Type B pancreatic cell (in vitro differentiated cells): ENCODE results near the gene DRD4. TPM values are rescaled to one million over a fixed set of nuclear protein-coding genes. Genes with fewer than 3 reads are reported as not detected.

Experiments used
- DNase-seq: peaks from one replicate; pipeline ENCODE4 v3.0.0; 2021; ENCODE audit warnings: mixed read lengths; ENCODE audit not compliant: unreplicated experiment; ENCODE audit errors: extremely low spot score
- H3K27ac Mint-ChIP-seq: 2 replicates; pipeline ENCODE4 v1.8.0; 2021; ENCODE audit warnings: mild to moderate bottlenecking, mixed read lengths
- H3K27me3 Mint-ChIP-seq: 2 replicates; pipeline ENCODE4 v1.8.0; 2021; ENCODE audit warnings: mixed read lengths
- H3K36me3 Mint-ChIP-seq: 2 replicates; pipeline ENCODE4 v1.8.0; 2021; ENCODE audit warnings: mixed read lengths
- H3K4me1 Mint-ChIP-seq: one replicate; pipeline ENCODE4 v1.8.0; 2021; ENCODE audit warnings: mixed read lengths; ENCODE audit not compliant: unreplicated experiment
- H3K4me3 Mint-ChIP-seq: 2 replicates; pipeline ENCODE4 v1.8.0; 2021; ENCODE audit warnings: mild to moderate bottlenecking, mixed read lengths
- H3K9me3 Mint-ChIP-seq: 2 replicates; pipeline ENCODE4 v1.8.0; 2021; ENCODE audit warnings: mixed read lengths
- CTCF ChIP-seq: fragments of 200-600 bp; sonication (generic); conservative IDR thresholded peaks from 2 replicates; pipeline ENCODE4 v1.5.0; 2021; ENCODE audit warnings: antibody characterized with exemption, mild to moderate bottlenecking
- total RNA-seq: library from RNA; stranded (reverse); gene quantifications from 2 replicates; pipeline ENCODE4 v1.2.1, GENCODE V29; 2021; ENCODE audit warnings: low replicate concordance

DRD4 gene
- total RNA-seq, 1 donor from 2014 or later: 1.2 TPM

- no peaks in the 10 kb centered on the region for H3K4me1 Mint-ChIP-seq
- H3K36me3 Mint-ChIP-seq: peaks cover 5% of the 10 kb centered on the region
- no peak overlapping the region for H3K27ac Mint-ChIP-seq
- TF ChIP-seq CTCF: no peak
- no peaks in the 10 kb centered on the region for H3K27me3 Mint-ChIP-seq
- no peaks in the 10 kb centered on the region for H3K9me3 Mint-ChIP-seq
- no peak overlapping the region for H3K4me3 Mint-ChIP-seq
- DNase-seq: no peak
These were observed 19.4 kb downstream of the DRD4 start for GRCh38 chr11:656426-656825.

DNA sequence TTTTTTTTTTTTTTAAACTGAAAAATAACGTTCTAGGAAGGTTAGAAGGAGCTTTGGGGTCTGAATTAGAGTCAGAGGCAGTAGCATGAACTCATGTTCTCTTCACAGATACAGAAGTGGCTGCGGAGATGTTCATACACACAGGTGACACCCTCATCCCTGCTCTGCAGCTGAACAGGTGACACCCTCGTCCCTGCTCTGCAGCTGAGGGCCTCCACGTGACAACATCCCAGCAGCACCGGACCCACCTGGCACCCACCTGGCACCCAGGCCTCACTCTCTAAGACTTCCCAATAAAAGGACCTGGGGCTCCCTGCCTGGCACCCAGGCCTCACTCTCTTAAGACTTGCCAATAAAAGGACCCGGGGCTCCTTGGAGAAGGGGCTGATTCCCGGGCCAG lies 19.8 kb downstream of the DRD4 start:
- H3K4me1 Mint-ChIP-seq: no peaks in the 10 kb centered on the region
- H3K4me3 Mint-ChIP-seq: no peak overlapping the region
- DNase-seq: no peak
- no peak overlapping the region for H3K27ac Mint-ChIP-seq
- peaks cover 5% of the 10 kb centered on the region for H3K36me3 Mint-ChIP-seq
- TF ChIP-seq CTCF: no peak
- no peaks in the 10 kb centered on the region for H3K9me3 Mint-ChIP-seq
- no peaks in the 10 kb centered on the region for H3K27me3 Mint-ChIP-seq

DNA sequence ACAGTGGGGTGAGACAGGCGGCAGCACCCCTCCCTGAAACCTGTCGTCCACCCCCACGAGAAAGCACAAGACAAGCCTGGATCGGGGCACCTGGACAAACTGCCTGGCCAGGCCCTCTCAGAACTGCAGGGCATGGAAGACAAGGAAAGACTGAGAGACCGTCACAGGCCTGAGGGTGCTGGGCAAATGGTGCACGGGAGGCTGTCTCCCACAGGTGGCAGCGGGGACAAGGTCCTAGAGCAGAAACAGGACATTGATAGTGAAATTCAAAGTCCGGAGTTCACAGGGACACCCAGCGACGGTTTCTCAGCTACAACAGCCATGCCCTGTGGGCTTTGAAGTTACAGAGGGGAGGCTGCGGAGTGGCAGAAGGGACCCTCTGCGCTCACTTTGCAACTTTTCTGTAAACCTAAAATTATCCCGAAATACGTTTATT lies 20.6 kb downstream of the DRD4 start:
- Mint-ChIP-seq H3K9me3 (no peaks in the 10 kb centered on the region), H3K27ac (no peak overlapping the region), H3K27me3 (no peaks in the 10 kb centered on the region), H3K4me3 (no peak overlapping the region), H3K36me3 (peaks cover 3% of the 10 kb centered on the region), H3K4me1 (no peaks in the 10 kb centered on the region)
- TF ChIP-seq CTCF: no peak
- no peak for DNase-seq

- no peak overlapping the region for H3K27ac Mint-ChIP-seq
- TF ChIP-seq CTCF: no peak
- H3K36me3 Mint-ChIP-seq: peaks cover 6% of the 10 kb centered on the region
- no peak for DNase-seq
- H3K27me3 Mint-ChIP-seq: no peaks in the 10 kb centered on the region
- H3K4me3 Mint-ChIP-seq: no peak overlapping the region
- no peaks in the 10 kb centered on the region for H3K9me3 Mint-ChIP-seq
- H3K4me1 Mint-ChIP-seq: no peaks in the 10 kb centered on the region
These were observed 22.5 kb downstream of the DRD4 start for GRCh38 chr11:659532-660085.

DNA sequence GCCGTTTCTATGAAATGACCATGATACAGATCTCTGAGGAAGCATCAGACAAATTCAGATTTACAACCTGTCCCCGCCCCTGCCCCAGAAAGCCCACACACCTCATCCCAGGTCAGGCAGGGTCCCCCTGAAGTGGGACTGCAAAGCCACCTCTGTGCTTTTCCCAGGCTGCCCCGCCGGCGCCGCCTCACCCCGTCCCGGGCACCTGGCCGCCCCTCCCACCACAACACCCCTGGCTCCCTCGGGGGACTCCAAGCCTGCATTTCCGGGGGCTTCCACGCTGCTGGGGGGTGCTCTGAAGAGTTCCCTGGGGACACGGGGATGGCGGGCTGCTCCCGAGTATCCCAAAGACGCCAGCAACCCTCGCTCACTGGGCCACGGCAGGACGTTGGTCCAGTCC lies 23.2 kb downstream of the DRD4 start:
- Mint-ChIP-seq H3K27me3 (no peaks in the 10 kb centered on the region), H3K36me3 (peaks cover 7% of the 10 kb centered on the region), H3K9me3 (no peaks in the 10 kb centered on the region), H3K27ac (no peak overlapping the region), H3K4me3 (no peak overlapping the region), H3K4me1 (no peaks in the 10 kb centered on the region)
- TF ChIP-seq CTCF: no peak
- no peak for DNase-seq
